ENCODE measurements around the gene C2CD2.
"Not testable (repeated sequence)": the region's sequence is repeated elsewhere in the genome, so short reads cannot be mapped to it uniquely, and the experiment has no call there.

The C2CD2 gene

DNA sequence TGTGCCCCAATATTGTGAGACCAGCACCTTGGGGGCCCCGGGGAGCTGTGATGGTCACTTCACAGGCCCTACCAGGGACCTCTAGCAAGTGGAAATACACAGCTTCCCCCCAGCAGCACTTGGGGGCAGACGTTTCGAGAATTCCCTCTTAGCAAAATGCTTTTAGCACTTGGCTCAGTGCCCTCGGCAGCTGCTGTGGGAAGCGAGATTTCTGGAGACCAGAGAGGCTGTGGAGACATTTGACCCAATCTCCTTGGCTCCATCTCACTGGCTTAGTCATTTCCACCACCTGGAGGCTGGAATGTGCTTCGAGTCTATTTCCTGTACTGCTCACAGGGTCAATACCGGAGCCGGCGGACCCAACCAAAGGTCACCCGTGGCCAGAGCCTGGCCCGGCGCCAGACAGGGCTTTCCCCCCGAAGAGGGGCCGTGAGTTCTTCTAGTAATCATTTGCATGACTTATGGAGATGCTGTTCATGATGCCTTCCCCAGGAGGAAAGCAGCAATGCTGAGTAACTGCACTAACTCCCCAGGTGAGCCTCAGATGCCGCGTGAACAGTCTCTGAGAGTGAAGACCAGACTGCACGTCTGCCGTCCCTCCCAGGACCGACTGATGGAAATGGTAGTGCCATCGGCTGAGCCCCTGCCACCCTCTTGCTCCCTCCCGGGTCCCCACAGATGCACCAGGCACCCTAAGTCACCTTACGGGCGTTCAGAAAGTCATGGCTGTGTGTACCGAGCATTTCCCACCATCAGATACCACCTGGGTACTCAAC is 4.4 kb upstream of the C2CD2 start:
- no peak for DNase-seq (ENCODE audit: low spot score)

DNA sequence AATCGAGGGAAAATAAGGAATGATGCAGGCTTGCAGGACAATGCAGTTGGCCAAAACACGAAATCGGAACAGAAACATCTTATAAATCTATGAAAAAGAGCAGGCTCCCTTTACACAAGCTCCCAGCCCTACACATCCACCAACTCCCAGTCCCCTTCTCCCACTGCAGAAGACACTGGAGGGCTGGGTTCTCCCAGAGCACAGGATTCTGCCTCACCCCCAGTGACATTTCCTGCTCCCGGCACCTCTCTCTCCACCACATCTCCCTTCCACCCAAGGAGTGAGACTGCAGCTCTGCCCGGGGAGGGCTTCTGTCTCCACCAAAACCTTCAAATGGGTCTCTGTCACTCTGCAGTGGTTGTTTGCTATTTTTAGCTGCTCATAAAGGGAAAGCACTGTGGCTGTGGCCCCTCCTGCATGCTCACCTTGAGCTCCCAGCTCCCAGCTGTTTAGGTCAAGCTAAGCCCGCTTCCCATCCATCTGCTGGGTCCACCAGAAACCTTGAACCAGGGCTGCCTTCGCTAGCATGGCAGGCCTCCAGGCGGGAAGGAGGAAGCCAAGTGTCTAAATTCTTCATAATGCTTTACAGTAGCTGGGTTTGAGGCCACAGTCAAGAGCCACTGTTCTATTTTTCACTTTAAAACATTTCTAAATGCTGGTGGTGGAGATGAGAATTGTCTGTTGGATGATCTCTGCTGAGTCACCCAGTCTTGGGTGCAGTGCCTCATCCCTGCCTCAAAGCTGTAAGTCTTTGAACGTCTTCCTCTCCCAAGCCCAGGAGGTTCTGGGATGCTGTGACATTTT is 3.3 kb upstream of the C2CD2 start:
- DNase-seq (ENCODE audit: low spot score), result no peak

- no peak for DNase-seq (ENCODE audit: low spot score)
Observed at GRCh38 chr21:41955516-41955915, 1.7 kb upstream of the C2CD2 start.

DNA sequence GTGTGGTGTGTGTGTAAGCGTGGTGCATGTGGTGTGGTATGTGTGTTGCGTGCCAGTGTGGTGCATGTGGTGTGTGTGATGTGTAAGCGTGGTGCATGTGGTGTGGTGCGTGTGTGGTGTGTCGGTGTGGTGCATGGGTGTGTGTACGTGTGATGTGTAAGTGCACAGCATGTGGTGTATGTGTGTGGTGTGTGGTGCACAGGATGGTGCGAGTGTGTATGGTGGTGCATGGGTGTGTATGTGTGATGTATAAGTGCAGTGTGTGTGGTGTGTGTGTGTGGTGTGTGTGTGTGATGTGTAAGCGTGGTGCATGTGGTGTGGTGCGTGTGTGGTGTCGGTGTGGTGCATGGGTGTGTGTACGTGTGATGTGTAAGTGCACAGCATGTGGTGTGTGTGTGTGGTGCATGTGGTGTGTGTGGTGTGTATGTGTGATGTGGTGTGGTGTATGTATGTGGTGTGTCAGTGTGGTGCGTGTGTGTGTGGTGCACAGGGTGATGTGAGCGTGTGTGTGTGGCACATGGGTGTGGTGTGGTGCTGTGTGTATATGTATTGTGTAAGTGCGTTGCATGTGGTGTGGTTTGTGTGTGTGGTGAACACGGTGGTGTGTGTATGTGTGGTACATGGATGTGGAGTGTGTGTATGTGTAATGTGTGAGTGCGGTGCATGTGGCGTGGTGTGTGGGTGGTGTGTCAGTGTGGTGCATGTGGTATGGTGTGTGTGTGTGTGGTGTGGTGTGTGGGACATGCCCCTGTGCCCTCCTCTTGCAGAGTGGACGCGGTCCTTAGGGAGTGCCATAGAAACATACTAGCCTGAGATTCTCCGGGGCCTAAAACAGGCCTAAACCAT is 1.1 kb upstream of the C2CD2 start:
- no peak for DNase-seq (ENCODE audit: low spot score)

DNA sequence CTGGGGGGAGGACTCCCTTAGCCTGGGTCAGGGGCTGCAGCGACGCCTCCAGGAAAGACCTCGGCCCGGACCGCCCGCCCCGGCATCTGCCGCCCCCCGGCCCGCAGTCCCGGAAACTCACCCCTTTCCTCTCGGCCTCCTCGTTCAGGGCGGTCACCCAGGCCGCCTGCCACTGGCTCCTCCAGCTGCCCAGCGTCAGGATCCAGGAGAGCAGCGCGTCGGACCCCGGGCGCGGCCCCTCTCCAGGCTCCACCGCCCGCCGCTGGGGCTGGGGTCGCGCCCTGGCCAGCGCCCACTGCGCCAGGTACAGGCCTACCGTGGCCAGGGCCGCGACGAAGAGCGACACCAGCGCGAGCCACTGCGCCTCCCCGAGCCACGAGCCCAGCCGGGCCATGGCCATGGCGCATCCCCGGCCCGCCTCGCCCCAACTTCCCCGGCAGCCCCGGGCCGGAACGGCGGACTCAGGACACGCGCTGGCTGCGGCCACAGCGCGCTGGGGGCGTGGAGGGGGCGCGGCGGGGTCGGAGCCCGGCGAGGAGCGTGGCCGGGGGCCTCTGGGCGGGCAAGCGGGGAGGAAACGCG is 478 bp downstream of the C2CD2 start:
- DNase-seq (ENCODE audit: low spot score), result no peak

- DNase-seq (ENCODE audit: low spot score), result no peak
Observed at GRCh38 chr21:41952568-41953248, 1.1 kb downstream of the C2CD2 start.

DNA sequence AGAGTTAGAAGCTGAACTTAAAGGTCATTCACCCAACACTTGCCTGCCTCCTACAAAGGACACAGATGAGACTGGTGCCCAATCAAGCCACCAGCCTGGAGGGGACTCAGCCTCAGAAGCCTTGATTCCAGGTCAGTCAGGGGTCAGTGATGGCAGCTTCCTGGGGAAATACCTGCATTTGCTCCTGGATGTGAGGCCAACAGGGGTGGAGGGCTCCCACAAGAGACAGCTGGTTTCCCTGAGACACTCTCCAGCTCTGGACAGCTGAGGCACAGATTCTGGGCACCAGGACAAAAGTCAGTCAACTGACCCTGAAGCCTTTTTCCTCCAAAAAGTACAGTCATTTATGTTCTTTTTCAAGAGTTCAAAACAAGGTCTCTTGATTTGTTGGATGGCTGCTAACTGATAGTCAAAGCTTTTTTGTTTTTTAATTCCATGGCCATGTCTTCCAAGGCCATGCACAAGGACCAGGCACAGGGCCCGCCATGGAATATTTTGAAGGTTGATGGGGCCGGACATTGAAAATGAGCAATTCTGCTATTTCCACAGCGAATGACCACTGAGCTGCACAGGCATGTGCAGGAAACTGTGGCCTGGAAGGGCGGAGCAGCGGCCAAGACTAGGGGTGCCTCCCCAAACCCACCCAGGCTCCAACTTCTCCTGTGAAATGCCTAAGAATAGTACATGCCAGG is 1.8 kb downstream of the C2CD2 start:
- no peak for DNase-seq (ENCODE audit: low spot score)

- DNase-seq (ENCODE audit: low spot score), result no peak
Observed at GRCh38 chr21:41950941-41951351, 2.9 kb downstream of the C2CD2 start.

GRCh38 chr21:41949631-41950030 is 4.2 kb downstream of the C2CD2 start:
- DNase-seq (ENCODE audit: low spot score), result not testable (repeated sequence)

GRCh38 chr21:41948901-41949300 is 4.9 kb downstream of the C2CD2 start:
- DNase-seq (ENCODE audit: low spot score), result no peak

DNA sequence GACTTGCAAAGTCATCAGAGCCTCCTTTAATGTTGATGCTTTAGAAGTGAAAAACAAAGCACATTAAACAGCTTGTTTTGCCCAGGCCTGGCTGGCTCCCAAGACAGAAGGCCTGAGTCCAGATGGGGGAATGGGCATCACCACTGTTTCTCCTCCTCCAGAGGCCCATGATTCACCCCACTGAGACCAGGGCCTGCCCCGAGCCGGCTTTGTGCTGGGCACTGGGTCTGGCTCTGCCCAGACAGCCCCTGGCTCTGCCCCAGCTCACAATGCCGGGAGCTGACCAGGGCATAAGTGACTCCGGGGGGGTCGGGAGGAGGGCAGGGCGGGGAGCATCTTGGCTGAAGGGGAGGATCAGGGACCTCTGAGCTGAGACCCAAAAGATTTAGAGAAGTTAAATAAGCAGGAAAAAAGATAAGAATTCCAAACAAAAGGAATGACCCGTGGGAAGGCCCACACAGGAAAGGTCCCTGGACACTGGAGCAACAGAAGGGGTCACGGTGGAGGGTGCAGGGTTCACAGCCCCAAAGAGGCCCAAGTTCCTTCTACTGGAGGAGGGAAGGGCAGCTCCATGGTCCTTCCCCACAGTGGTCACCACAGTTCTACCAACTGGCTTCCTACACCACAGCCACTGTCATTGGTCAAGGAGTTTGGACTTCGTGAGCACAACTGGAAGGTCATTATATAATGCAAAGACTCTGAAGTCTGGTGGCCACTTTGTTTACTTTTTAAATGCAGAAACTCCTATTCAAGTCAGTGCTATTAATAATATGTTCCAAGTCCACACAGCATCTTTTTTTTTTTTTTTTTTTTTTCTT is 5.5 kb downstream of the C2CD2 start:
- no peak for DNase-seq (ENCODE audit: low spot score)

GRCh38 chr21:41945982-41946381 is 7.8 kb downstream of the C2CD2 start:
- DNase-seq (ENCODE audit: low spot score), result no peak

DNA sequence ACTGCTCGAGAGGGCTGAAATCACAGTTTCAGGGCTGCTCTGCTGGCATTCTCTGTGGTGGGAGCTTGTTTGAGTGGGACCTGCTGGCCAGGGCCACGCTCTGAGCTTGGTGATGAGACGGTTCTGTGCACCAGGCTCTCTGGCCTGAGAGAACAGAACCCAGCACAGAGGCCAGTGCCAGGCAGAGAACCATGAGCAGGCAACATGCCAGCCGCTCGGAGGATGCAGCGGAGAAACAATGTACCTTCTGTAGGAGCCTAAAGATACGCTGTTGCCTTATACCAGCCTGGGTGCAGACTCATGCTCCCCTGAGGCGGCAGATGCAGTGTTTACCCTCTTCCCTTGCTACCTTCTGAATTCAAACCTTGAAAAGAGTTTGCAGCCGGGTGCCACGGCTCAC is 10.0 kb downstream of the C2CD2 start:
- DNase-seq (ENCODE audit: low spot score), result no peak

GRCh38 chr21:41942457-41942856 is 11.4 kb downstream of the C2CD2 start:
- DNase-seq (ENCODE audit: low spot score), result no peak

DNA sequence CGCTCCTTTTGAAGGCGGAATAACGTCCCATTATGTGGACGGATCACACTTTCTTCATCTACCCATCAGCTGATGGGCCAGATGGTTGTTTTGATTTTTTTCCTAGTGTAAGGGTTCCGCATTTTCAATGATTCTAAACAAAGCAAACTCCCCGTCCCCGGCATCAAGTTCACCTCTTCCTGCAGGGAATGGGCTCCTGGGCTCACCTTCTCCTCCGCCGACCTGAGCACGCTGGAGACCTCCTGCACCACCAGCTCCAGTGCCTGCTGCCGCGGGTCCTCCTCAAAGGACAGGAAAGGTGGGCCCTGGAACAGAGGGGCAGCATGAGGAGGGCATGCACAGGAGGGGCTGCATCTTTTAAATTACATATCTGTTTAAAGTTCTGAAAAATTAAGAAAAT is 11.9 kb downstream of the C2CD2 start:
- no peak for DNase-seq (ENCODE audit: low spot score)

DNA sequence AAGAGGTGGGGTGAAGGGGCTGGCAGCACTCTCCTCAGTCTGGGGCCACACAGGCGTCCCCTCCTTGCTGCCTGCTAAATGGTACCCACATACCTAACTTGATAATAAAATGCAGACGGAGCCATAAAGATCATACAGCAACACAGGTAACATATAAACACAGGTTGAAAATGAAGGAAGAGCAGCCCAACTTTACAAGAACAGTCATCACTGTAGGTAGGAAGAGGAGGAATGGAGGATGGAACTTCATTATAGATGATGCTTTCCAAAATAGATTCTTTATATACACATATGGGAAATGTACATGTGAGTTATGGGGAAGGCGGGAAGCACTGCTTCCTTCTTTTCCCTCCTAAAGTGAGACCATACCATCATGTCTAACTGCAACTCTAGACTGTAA is 13.4 kb downstream of the C2CD2 start:
- no peak for DNase-seq (ENCODE audit: low spot score)

GRCh38 chr21:41939391-41939790 is 14.4 kb downstream of the C2CD2 start:
- DNase-seq (ENCODE audit: low spot score), result no peak

DNA sequence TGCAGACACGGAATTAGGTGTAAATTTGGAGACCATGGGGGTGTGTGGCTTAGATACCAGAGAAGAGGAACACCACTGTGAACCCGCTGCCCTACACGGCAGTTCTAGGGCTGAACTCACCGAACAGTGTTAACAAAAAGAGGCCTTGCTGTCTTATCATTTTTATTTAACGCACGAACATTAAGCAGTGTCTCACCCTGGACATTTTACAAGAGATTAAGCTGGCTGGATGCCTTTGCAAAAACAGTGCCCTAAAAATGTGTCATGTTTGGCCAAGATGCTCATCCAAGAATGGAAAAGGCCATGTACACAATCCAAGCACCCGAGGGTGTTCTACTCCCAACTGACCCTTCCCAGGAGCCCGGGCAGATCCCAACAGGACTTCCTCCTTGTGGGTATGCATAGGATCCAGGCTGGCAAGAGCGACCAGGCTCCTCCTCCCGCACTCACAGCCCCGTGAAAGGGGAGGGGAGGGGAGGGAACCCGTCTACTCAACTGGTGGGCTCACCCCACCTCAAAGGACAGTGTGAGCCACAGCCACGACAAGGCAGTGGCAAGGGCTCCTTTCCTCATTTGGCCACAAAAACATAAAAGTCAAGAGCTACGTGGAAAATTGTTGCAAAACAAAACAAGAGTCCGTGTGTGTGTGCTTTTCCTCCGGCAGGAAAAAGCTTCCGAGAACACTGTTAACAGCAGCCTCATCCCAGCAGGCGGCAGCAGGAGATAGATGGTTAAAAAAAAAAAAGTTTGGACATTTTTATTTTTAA is 20.3 kb downstream of the C2CD2 start:
- DNase-seq (ENCODE audit: low spot score), result no peak

DNA sequence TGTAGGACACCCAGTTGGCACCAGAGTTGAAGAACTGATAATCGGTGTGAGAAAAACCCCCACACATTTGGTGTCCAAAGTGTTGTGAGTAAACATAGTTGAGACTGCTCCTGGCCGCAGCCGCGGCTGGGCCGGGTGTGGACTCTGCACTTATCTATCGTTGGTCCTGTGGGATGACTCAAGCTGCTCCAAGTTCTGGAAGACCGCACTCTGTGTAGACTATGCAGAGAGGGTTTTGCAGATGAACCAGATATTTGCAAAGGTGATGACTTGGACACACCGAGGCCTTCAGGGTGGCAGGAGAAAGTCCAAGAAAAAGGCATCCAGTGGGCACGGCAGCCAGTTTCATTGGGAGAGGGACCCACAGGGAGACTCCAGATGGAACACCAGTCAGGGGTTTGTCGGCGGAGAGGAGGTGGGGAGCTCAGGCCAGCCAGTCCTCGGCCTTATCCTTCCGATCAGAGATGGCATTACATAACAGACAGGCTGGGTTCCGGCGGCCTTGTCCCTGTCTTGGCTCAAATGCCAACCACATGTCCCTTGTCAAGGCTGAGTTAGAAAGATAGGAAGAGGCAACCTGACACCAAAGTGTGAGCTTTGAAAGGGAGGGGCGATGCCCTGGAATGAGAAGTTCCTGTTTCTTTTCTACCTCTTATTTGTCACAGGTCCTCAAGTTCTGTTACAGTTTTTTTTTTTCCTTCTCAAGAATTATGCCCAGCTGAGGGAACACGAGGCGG is 21.1 kb downstream of the C2CD2 start:
- no peak for DNase-seq (ENCODE audit: low spot score)
